GM12878 (cell line): Measurements from ENCODE around the gene P4HA1.

Experiments
- BCL3 ChIP-seq: IDR thresholded peaks from 2 replicates; pipeline ENCODE4 v1.6.1; 2011; ENCODE audit warnings: borderline replicate concordance, low read depth, mild to moderate bottlenecking, moderate library complexity, low read length; ENCODE audit not compliant: insufficient read depth, poor library complexity, severe bottlenecking
- CTCF ChIP-seq, 3 experiments: IDR thresholded peaks in 2 of 3; conservative IDR thresholded peaks in 1 of 3; 2 replicates each; pipeline ENCODE4 v1.5.1; 2011; ENCODE audit warnings: low read depth in 3 of 3, low read length in 3 of 3, mild to moderate bottlenecking in 3 of 3, control low read depth in 2 of 3, moderate library complexity in 2 of 3, inconsistent platforms in 1 of 3, mixed read lengths in 1 of 3; ENCODE audit not compliant: control insufficient read depth in 2 of 3, insufficient read depth in 1 of 3; ENCODE audit errors: extremely low read depth in 1 of 3
- E2F4 ChIP-seq: IDR thresholded peaks from 2 replicates; pipeline ENCODE4 v1.6.1; 2012; ENCODE audit warnings: low read depth, low read length, improper control_type of control experiment
- HCFC1 ChIP-seq: fragments of 150-350 bp; IDR thresholded peaks from 2 replicates; pipeline ENCODE4 v1.6.1; 2014; ENCODE audit warnings: low read length
- KDM1A ChIP-seq: fragments of 200-600 bp; sonication (generic); IDR thresholded peaks from 2 replicates; pipeline ENCODE4 v1.6.1; 2016; ENCODE audit warnings: borderline replicate concordance
- POLR2A ChIP-seq: IDR thresholded peaks from 2 replicates; pipeline ENCODE4 v1.6.1; 2011; ENCODE audit warnings: low read depth, mild to moderate bottlenecking, low read length
- POLR2AphosphoS5 ChIP-seq: IDR thresholded peaks from 2 replicates; pipeline ENCODE4 v1.6.1; 2011; ENCODE audit warnings: mild to moderate bottlenecking, low read length, inconsistent platforms
- RAD21 ChIP-seq: IDR thresholded peaks from 2 replicates; pipeline ENCODE4 v1.6.1; 2011; ENCODE audit warnings: mild to moderate bottlenecking, low read depth, low read length, moderate library complexity; ENCODE audit not compliant: insufficient read depth
- SIX5 ChIP-seq: IDR thresholded peaks from 2 replicates; pipeline ENCODE4 v1.6.1; 2011; ENCODE audit warnings: mild to moderate bottlenecking, low read depth, low read length, moderate library complexity; ENCODE audit not compliant: severe bottlenecking
- SPI1 ChIP-seq: IDR thresholded peaks from 2 replicates; pipeline ENCODE4 v1.6.1; 2011; ENCODE audit warnings: low read depth, mild to moderate bottlenecking, low read length, moderate library complexity, borderline replicate concordance; ENCODE audit not compliant: insufficient read depth
- STAT3 ChIP-seq: IDR thresholded peaks from 2 replicates; pipeline ENCODE4 v1.6.1; 2011; ENCODE audit warnings: low read depth, low read length, improper control_type of control experiment
- TAF1 ChIP-seq: IDR thresholded peaks from 2 replicates; pipeline ENCODE4 v1.6.1; 2011; ENCODE audit warnings: mild to moderate bottlenecking, low read depth, low read length, borderline replicate concordance
- ZNF207 ChIP-seq: fragments of 450-650 bp; IDR thresholded peaks from 2 replicates; pipeline ENCODE4 v1.6.1; 2014; ENCODE audit warnings: antibody characterized with exemption, mild to moderate bottlenecking, borderline replicate concordance
- TF ChIP-seq, protein P1 (sequence below): IDR thresholded peaks from 2 replicates; pipeline ENCODE4 v1.6.1; 2011; ENCODE audit warnings: low read depth, low read length, improper control_type of control experiment, borderline replicate concordance

DNA sequence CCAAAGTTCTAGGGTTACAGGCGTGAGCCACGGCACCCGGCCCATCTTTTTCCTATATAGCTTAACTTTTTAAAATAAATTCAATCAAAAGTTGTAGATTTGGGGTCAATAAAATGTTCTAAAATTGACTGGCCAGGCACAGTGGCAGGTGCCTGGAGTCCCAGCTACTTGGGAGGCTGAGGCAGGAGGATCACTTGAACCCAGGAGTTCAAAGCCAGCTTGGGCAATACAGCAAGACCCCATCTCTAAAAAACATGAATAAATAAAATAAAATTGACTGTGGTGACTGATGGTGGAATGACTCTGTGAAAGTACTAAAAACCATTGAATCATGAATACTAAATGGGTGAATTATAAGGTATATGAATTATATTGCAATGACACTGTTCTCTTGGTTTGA lies 20.8 kb downstream of the P4HA1 start:
- no peak for TF ChIP-seq SPI1
- no peak for TF ChIP-seq RAD21
- TF ChIP-seq TAF1: no peak
- TF ChIP-seq CTCF (IDR thresholded peaks at IDR 0.05 in 2 of 3, conservative IDR thresholded peaks at IDR 0.05 in 1 of 3; ENCODE audit: control insufficient read depth in 2 of 3, extremely low read depth in 1 of 3, insufficient read depth in 1 of 3, low read depth in 3 of 3, low read length in 3 of 3): no peak
- TF ChIP-seq, protein P1, sequence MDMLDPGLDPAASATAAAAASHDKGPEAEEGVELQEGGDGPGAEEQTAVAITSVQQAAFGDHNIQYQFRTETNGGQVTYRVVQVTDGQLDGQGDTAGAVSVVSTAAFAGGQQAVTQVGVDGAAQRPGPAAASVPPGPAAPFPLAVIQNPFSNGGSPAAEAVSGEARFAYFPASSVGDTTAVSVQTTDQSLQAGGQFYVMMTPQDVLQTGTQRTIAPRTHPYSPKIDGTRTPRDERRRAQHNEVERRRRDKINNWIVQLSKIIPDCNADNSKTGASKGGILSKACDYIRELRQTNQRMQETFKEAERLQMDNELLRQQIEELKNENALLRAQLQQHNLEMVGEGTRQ: no peak
- TF ChIP-seq POLR2AphosphoS5: no peak
- TF ChIP-seq ZNF207: no peak
- TF ChIP-seq STAT3: no peak
- no peak for TF ChIP-seq KDM1A
- no peak for TF ChIP-seq E2F4
- TF ChIP-seq SIX5: no peak
- TF ChIP-seq HCFC1: no peak
- TF ChIP-seq POLR2A: no peak
- TF ChIP-seq BCL3: no peak
